UCSD-AML1 (cell line): ENCODE data around the gene RPA1.
"Not testable (repeated sequence)": the region's sequence is repeated elsewhere in the genome, so short reads cannot be mapped to it uniquely, and the experiment has no call there.

Source experiments
- DNase-seq: peaks from one replicate; lab custom pipeline; 2025; ENCODE audit not compliant: unreplicated experiment; lab: John Stamatoyannopoulos, UW

The RPA1 gene

DNA sequence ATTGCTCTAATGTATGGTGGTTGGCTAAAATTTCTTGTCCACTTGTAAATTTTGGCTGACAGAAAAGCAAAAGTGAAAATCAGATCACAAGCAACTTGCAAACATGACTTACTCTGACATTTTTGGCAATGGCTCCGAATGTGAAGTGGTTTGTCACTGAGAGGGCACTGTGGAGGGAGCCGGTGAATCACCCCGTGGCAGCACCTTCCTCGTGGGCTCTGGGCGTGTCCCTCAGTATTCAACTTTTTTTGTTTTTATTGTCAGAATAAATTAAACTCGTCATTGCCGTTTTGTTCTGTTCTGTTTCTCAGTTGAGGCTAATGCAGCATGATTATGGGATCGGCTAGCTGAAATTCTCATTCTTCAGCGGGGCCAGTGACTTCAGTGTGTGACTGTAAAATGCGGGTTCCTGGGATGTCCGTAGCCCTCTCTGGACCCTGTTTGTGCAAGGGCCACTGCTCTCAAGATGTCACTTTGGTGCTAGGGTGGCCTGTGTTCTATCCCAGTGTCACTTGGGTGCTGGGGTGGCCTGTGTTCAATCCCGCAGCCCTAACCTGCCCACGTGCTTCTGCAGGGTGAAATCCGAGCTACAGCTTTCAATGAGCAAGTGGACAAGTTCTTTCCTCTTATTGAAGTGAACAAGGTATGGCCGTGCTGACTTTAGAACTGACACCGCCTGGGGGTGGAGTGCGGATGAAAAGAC lies 48.8 kb downstream of the RPA1 start:
- DNase-seq, result no peak

GRCh38 chr17:1880851-1881630 lies 51.2 kb downstream of the RPA1 start:
- DNase-seq, result no peak

GRCh38 chr17:1882836-1883235 lies 53.0 kb downstream of the RPA1 start:
- no peak for DNase-seq

GRCh38 chr17:1883536-1883935 lies 53.7 kb downstream of the RPA1 start:
- no peak for DNase-seq

DNA sequence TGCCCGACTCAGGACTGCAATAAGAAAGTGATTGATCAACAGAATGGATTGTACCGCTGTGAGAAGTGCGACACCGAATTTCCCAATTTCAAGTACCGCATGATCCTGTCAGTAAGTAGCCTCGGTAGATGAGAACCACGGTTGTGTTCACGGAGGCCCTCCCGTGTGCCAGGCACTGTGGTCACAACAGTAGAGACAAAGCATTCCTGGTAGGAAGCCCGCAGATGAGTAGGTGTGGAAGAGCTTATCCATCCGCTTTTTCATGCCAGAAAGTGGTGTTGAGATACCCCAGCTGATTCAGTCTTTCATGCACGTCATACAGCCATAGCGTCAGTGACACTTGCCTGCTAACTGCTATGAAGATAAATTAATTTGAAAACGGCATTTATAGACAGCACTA lies 58.9 kb downstream of the RPA1 start:
- DNase-seq, result no peak

DNA sequence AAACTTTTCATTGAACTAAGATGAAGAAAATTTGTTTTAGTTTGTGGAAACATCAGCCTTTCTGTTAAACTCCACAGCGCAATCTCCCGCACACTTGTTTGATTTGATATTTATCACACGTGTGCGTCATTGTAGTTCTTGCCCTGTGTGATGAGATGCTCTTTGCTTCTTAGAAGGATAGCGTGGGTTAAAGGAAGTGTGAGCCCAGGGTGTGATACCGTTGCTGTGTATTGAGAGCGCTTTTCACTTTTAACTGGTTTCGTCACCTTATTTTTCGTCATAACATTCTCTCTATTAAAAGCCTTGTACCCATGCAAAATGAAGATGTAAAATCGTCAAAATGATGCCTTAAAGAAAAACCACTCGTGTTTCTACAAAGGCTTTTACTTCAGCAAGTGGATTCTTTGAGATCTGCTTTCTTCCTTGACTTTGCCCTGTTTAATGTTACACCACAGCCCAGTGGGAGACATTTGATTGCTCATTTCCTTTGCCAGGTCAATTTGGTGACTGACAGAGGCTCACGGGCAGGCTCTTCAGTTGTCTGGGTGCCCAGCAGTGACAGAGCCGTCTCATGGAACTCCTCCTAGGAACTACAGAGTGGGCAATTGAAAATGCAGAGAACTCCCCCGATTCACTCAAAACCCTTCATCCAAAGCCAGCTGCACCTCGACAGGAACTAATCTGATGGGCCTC lies 61.1 kb downstream of the RPA1 start:
- no peak for DNase-seq

DNA sequence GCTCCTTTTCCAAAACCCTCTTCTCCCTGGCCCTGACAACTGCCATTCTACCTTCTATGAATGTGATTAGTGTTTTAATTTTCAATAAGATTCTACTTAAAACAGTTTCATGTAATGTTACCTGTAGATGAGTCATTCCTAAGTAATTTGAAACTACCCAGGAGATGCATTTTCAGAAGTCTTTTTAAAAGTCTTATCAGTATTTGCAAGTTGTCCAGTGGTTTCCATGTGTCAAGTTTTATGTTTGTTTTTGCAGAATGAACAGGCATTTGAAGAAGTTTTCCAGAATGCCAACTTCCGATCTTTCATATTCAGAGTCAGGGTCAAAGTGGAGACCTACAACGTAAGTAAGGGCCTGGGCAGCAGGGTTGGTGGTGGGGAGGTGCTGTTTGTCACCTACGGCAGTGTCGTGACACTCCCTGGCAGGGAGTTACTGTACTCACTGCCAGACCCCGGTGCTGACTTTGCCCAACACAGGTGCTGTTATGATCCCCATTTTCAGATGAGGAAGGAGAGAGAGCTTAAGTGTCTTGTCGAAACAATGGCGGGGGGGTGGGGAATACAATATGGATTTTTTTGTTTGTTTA lies 65.0 kb downstream of the RPA1 start:
- DNase-seq, result no peak

- not testable (repeated sequence) for DNase-seq
Observed at GRCh38 chr17:1895479-1895878, 65.7 kb downstream of the RPA1 start.

GRCh38 chr17:1896243-1897104 lies 66.7 kb downstream of the RPA1 start:
- no peak for DNase-seq

GRCh38 chr17:1897105-1897656 lies 67.4 kb downstream of the RPA1 start:
- DNase-seq, result no peak

DNA sequence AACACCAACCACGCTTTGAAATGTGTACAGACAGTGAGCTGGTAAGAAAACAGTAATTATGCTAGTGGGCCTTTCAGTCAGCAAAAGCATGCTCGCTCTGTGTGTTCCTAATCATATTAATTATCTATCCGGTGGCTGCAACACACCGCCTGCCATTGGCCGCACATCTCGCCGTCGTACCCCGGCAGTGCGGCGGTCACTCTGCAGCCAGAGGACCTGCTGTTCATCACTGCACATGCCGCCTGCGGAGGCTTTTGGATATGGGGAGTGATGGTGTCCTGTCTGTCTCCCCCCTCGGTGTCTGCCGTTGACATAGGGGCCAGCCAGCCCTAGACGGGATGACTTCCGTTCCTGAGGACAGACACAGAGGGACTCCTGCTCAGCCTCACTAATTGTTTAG lies 68.5 kb downstream of the RPA1 start:
- no peak for DNase-seq

GRCh38 chr17:1898872-1899271 lies 69.1 kb downstream of the RPA1 start:
- no peak for DNase-seq

- no peak for DNase-seq
Observed at GRCh38 chr17:1899403-1900000, 69.7 kb downstream of the RPA1 start.

GRCh38 chr17:1904273-1905182 lies 74.7 kb downstream of the RPA1 start:
- no peak for DNase-seq

GRCh38 chr17:1905190-1905913 lies 75.5 kb downstream of the RPA1 start:
- no peak for DNase-seq

- DNase-seq, result no peak
Observed at GRCh38 chr17:1906662-1907101, 76.9 kb downstream of the RPA1 start.

DNA sequence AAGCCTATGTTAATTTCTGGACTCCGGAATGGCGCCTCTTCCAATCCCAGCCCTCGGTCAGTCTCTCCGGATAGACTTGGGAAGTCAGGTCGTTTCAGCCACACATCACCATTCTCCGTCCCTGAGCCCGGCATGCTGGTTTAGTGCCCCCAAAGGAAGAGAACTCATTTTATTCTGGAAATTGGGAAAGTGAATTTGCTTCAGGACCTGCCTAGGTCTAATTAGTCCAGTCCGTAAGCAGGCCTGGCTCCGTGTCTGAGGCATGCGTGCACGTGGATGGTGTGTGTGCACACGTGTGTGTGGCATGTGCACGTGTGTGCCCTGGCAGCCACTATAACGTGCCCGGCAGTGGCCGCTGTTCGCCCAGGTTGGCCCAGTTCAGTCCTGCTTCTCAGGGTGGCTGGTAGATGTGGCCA lies 77.4 kb downstream of the RPA1 start:
- DNase-seq, result no peak
